22Rv1 (cell line): Measurements from ENCODE around the gene IGSF3.

Experiments
- CTCF ChIP-seq: fragments of 450-650 bp; IDR thresholded peaks from 2 replicates; pipeline ENCODE4 v1.5.1; 2017; ENCODE audit warnings: mild to moderate bottlenecking
- ZFX ChIP-seq: fragments of 450-650 bp; IDR thresholded peaks from 2 replicates; pipeline ENCODE4 v1.6.1; 2017; ENCODE audit warnings: antibody characterized with exemption, borderline replicate concordance

GRCh38 chr1:116716391-116716790 lies 48.9 kb upstream of the IGSF3 start:
- TF ChIP-seq CTCF, result no peak
- no peak for TF ChIP-seq ZFX
